ENCODE measurements around the gene PRRX1.

The PRRX1 gene

GRCh38 chr1:170705981-170706380 is 42.0 kb downstream of the PRRX1 start:
- Histone ChIP-seq H2AFZ (ENCODE audit: low read depth, low read length) (no peak overlapping the region), H3K4me1 (ENCODE audit: low read length) (no peaks in the 10 kb centered on the region), H3K27me3 (ENCODE audit: low read depth, low read length) (no peaks in the 10 kb centered on the region), H3K79me2 (ENCODE audit: low read length) (no peaks in the 10 kb centered on the region), H3K4me2 (ENCODE audit: low read length) (no peak overlapping the region), H3K9me3 (ENCODE audit: insufficient read depth, low read length) (no peaks in the 10 kb centered on the region), H3K9ac (ENCODE audit: low read length) (no peak overlapping the region), H3K4me3 (ENCODE audit: low read length) (no peak overlapping the region), H3K27ac (ENCODE audit: low read length) (no peak overlapping the region), H3K36me3 (replicated peaks; ENCODE audit: low read depth, low read length) (no peaks in the 10 kb centered on the region), H4K20me1 (ENCODE audit: insufficient read depth, low read length) (no peaks in the 10 kb centered on the region)
- TF ChIP-seq EZH2phosphoT487 (IDR thresholded peaks at IDR 0.05; ENCODE audit: low read depth) (no peak), CTCF (IDR thresholded peaks at IDR 0.05; ENCODE audit: low read depth, low read length) (no peak)

GRCh38 chr1:170707117-170707516 is 43.2 kb downstream of the PRRX1 start:
- Histone ChIP-seq H3K4me1 (ENCODE audit: low read length) (no peaks in the 10 kb centered on the region), H3K36me3 (replicated peaks; ENCODE audit: low read depth, low read length) (no peaks in the 10 kb centered on the region), H2AFZ (ENCODE audit: low read depth, low read length) (no peak overlapping the region), H4K20me1 (ENCODE audit: insufficient read depth, low read length) (no peaks in the 10 kb centered on the region), H3K9ac (ENCODE audit: low read length) (no peak overlapping the region), H3K27me3 (ENCODE audit: low read depth, low read length) (no peaks in the 10 kb centered on the region), H3K4me3 (ENCODE audit: low read length) (no peak overlapping the region), H3K9me3 (ENCODE audit: insufficient read depth, low read length) (no peaks in the 10 kb centered on the region), H3K4me2 (ENCODE audit: low read length) (no peak overlapping the region), H3K79me2 (ENCODE audit: low read length) (no peaks in the 10 kb centered on the region), H3K27ac (ENCODE audit: low read length) (no peak overlapping the region)
- no peak for TF ChIP-seq EZH2phosphoT487 (IDR thresholded peaks at IDR 0.05; ENCODE audit: low read depth)
- TF ChIP-seq CTCF (IDR thresholded peaks at IDR 0.05; ENCODE audit: low read depth, low read length): no peak

- no peaks in the 10 kb centered on the region for H3K36me3 ChIP-seq (replicated peaks; ENCODE audit: low read depth, low read length)
These were observed 44.2 kb downstream of the PRRX1 start for GRCh38 chr1:170707959-170708655.

GRCh38 chr1:170711682-170712081 is 47.8 kb downstream of the PRRX1 start:
- no peaks in the 10 kb centered on the region for H4K20me1 ChIP-seq (ENCODE audit: insufficient read depth, low read length)
- H3K9me3 ChIP-seq (ENCODE audit: insufficient read depth, low read length): no peaks in the 10 kb centered on the region
- no peak overlapping the region for H3K4me3 ChIP-seq (ENCODE audit: low read length)
- no peak overlapping the region for H3K9ac ChIP-seq (ENCODE audit: low read length)
- H3K36me3 ChIP-seq (replicated peaks; ENCODE audit: low read depth, low read length): no peaks in the 10 kb centered on the region
- H3K27me3 ChIP-seq (ENCODE audit: low read depth, low read length): no peaks in the 10 kb centered on the region
- H3K27ac ChIP-seq (ENCODE audit: low read length): no peak overlapping the region
- H3K4me1 ChIP-seq (ENCODE audit: low read length): no peaks in the 10 kb centered on the region
- no peaks in the 10 kb centered on the region for H3K79me2 ChIP-seq (ENCODE audit: low read length)
- TF ChIP-seq CTCF (IDR thresholded peaks at IDR 0.05; ENCODE audit: low read depth, low read length) (no peak), EZH2phosphoT487 (IDR thresholded peaks at IDR 0.05; ENCODE audit: low read depth) (no peak)
- no peak overlapping the region for H3K4me2 ChIP-seq (ENCODE audit: low read length)
- no peak overlapping the region for H2AFZ ChIP-seq (ENCODE audit: low read depth, low read length)

More at GRCh38 chr1:170707959-170708655, 44.2 kb downstream of the PRRX1 start:
- no peak for TF ChIP-seq EZH2phosphoT487 (IDR thresholded peaks at IDR 0.05; ENCODE audit: low read depth)
- no peak for TF ChIP-seq CTCF (IDR thresholded peaks at IDR 0.05; ENCODE audit: low read depth, low read length)
- Histone ChIP-seq H3K9ac (ENCODE audit: low read length) (no peak overlapping the region), H3K79me2 (ENCODE audit: low read length) (no peaks in the 10 kb centered on the region), H2AFZ (ENCODE audit: low read depth, low read length) (no peak overlapping the region), H3K4me2 (ENCODE audit: low read length) (no peak overlapping the region), H4K20me1 (ENCODE audit: insufficient read depth, low read length) (no peaks in the 10 kb centered on the region), H3K4me3 (ENCODE audit: low read length) (no peak overlapping the region), H3K27ac (ENCODE audit: low read length) (no peak overlapping the region), H3K9me3 (ENCODE audit: insufficient read depth, low read length) (no peaks in the 10 kb centered on the region), H3K4me1 (ENCODE audit: low read length) (no peaks in the 10 kb centered on the region), H3K27me3 (ENCODE audit: low read depth, low read length) (no peaks in the 10 kb centered on the region)

All from OCI-LY3 (cell line).